ENCODE results near the gene SLC35G3.

DNA sequence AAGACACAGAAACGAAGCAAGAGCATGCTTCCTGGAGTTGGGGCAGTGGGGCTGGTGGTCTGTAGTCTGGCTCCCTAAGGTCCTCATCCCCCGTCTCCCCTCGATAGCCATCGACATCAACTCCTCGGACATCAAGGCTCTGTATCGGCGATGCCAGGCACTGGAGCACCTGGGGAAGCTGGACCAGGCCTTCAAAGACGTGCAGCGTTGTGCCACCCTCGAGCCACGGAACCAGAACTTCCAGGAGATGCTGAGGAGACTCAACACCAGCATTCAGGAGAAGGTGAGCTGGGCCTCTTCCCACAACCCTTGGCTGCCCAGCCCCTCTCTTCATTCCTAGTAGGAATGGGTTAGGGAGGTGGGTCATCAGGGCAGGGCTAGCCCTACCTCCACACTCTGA lies 44.3 kb downstream of the SLC35G3 start:
- TF ChIP-seq, protein P1, sequence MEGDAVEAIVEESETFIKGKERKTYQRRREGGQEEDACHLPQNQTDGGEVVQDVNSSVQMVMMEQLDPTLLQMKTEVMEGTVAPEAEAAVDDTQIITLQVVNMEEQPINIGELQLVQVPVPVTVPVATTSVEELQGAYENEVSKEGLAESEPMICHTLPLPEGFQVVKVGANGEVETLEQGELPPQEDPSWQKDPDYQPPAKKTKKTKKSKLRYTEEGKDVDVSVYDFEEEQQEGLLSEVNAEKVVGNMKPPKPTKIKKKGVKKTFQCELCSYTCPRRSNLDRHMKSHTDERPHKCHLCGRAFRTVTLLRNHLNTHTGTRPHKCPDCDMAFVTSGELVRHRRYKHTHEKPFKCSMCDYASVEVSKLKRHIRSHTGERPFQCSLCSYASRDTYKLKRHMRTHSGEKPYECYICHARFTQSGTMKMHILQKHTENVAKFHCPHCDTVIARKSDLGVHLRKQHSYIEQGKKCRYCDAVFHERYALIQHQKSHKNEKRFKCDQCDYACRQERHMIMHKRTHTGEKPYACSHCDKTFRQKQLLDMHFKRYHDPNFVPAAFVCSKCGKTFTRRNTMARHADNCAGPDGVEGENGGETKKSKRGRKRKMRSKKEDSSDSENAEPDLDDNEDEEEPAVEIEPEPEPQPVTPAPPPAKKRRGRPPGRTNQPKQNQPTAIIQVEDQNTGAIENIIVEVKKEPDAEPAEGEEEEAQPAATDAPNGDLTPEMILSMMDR (conservative IDR thresholded peaks at IDR 0.05; ENCODE audit: low read depth, low read length) = no peak
- TF ChIP-seq EZH2 (IDR thresholded peaks at IDR 0.05; ENCODE audit: borderline replicate concordance, low read depth, low read length, poor library complexity, severe bottlenecking) = no peak
